IgD-negative memory B cell (primary cell): ENCODE measurements around the gene COG8. TPM values are rescaled to one million over a fixed set of nuclear protein-coding genes. Genes with fewer than 3 reads are reported as not detected.

Experiments
- H3K27ac Mint-ChIP-seq, 3 donors: one replicate each; pipeline ENCODE4 v1.8.0; 2020 to 2022; ENCODE audit warnings: mild to moderate bottlenecking in 3 of 3, mixed read lengths in 3 of 3, moderate library complexity in 1 of 3
- H3K27me3 Mint-ChIP-seq: one replicate; pipeline ENCODE4 v1.8.0; 2021; ENCODE audit warnings: mixed read lengths
- H3K36me3 Mint-ChIP-seq: one replicate; pipeline ENCODE4 v1.8.0; 2020; ENCODE audit warnings: mild to moderate bottlenecking, mixed read lengths
- H3K4me1 Mint-ChIP-seq, 3 donors: one replicate each; pipeline ENCODE4 v1.8.0; 2020 to 2022; ENCODE audit warnings: mixed read lengths in 3 of 3, mild to moderate bottlenecking in 1 of 3
- H3K4me3 Mint-ChIP-seq, 4 donors: one replicate each; pipeline ENCODE4 v1.8.0; 2020 to 2022; ENCODE audit warnings: mild to moderate bottlenecking in 4 of 4, mixed read lengths in 4 of 4, moderate library complexity in 3 of 4
- H3K9me3 Mint-ChIP-seq, 3 donors: one replicate each; pipeline ENCODE4 v1.8.0; 2020 to 2021; ENCODE audit warnings: mixed read lengths in 3 of 3, mild to moderate bottlenecking in 1 of 3
- polyA plus RNA-seq: library from polyadenylated mRNA; unstranded; fragments of 300-500 nt; fragmentation: Illumina TruSeq; gene quantifications from one replicate; pipeline ENCODE4 v1.2.3, GENCODE V29; 2021

The COG8 gene
- polyA plus RNA-seq, 1 donor from 2014 or later = 42.9 TPM

DNA sequence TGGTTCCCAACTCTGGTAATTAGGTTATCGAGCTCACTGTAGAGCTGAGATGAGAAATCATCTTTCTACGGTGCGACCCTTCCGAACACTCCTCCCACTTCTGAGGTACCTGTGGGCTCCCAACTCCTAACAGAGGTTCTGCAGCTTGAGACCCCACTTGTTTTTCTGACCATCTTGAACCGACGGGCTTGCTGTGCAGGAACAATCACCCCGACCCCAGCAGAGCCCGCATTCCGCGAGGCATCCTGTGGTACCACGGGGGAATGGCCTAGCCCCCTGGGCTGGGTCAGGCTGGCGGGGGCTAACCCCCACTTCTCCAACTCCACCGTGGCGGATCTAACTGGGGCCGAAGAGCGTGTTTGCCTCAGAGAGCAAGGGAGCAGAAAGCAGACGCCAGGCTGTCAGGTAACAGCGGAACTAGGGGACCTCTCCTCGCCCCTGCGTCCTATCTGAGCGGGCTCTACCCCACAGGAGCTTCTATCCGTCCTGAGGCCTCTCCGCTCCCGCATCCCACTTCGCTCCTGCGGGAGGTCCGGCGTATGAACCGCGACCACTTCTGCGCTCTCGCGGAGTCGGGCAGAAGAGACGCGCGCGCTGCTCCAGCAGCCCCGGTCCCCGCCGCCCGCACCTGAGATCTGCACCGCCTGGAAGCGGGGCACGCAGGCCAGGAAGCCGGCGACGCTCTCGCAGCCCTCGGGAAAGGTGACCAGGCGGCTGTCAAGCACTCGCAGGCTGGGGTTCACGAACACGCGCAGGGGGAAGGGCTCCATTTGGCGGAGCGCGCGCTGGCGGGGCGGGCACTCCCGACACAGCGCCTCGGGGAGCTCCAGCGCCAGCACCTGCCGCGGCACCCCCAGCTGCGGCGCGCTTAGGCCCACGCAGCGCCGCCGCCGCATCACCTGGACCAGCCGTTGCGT is 9.7 kb downstream of the COG8 start:
- Mint-ChIP-seq H3K36me3 (no peaks in the 10 kb centered on the region), H3K4me1 (peaks cover 14 to 36% (median 26%) of the 10 kb centered on the region in 3 donors), H3K4me3 (peak overlapping the region; percentile 72 to 91 (median 80)), H3K9me3 (no peaks in the 10 kb centered on the region), H3K27me3 (no peaks in the 10 kb centered on the region), H3K27ac (peak overlapping the region in 2 of 3 donors; percentile 63 to 64)

DNA sequence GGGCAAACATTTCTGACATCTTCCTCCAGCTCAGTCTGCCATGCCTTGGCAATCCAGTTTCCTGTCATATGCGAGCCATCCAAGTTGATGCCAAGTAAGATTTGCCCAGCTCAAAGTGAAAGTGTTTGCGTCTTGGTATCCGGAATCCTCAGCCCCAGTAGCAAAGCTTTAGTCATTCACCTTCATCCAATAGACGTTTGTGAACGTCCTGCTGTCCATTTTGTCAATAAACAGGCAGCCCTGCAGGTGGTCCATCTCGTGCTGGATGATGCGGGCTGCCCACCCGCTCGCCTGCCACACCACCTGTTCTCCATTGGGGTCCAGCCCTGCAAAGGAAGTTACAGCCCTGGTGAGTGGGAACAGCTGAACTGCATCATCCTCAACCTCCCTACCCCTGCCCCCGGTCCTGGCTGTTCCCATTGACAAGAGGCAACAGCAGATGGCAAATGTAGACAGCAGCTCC is 10.5 kb downstream of the COG8 start:
- H3K9me3 Mint-ChIP-seq = no peaks in the 10 kb centered on the region
- peaks cover 12 to 34% (median 26%) of the 10 kb centered on the region in 3 donors for H3K4me1 Mint-ChIP-seq
- peak overlapping the region; percentile 72 to 91 (median 80) for H3K4me3 Mint-ChIP-seq
- no peaks in the 10 kb centered on the region for H3K27me3 Mint-ChIP-seq
- no peaks in the 10 kb centered on the region for H3K36me3 Mint-ChIP-seq
- peak overlapping the region in 2 of 3 donors; percentile 63 to 64 for H3K27ac Mint-ChIP-seq

DNA sequence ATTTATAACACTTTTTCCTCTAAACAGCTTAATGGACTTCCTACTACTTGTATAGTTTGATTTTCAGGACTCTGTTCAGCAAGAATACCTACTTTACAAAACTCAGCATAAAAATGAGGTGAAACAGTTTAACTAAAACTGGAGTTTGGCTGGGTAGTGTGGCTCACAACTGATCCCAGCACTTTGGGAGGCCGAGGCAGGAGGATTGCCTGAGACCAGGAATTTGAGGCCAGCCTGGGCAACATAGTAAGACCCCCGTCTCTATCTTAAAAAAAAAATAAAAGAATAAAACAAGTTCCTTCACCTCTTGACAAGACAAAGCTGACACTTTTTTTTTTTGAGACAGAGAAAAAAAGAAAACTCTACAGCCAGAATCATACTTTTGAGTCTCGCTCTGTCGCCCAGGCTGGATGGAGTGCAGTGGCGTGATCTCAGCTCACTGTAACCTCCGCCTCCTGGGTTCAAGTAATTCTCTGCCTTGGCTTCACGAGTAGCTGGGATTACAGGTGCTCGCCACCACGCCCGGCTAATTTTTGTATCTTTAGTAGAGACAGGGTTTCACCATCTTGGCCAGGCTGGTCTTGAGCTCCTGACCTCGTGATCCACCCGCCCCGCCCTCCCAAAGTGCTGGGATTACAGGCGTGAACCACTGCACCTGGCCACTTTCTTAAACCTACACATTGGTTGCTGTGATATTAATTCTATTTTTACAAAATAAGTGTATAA is 11.6 kb downstream of the COG8 start:
- H3K4me3 Mint-ChIP-seq = peak overlapping the region; percentile 16 to 78 (median 64)
- H3K4me1 Mint-ChIP-seq = peaks cover 12 to 30% (median 25%) of the 10 kb centered on the region in 3 donors
- no peaks in the 10 kb centered on the region for H3K27me3 Mint-ChIP-seq
- H3K9me3 Mint-ChIP-seq = no peaks in the 10 kb centered on the region
- peak overlapping the region in 2 of 3 donors; percentile 16 to 64 for H3K27ac Mint-ChIP-seq
- no peaks in the 10 kb centered on the region for H3K36me3 Mint-ChIP-seq

DNA sequence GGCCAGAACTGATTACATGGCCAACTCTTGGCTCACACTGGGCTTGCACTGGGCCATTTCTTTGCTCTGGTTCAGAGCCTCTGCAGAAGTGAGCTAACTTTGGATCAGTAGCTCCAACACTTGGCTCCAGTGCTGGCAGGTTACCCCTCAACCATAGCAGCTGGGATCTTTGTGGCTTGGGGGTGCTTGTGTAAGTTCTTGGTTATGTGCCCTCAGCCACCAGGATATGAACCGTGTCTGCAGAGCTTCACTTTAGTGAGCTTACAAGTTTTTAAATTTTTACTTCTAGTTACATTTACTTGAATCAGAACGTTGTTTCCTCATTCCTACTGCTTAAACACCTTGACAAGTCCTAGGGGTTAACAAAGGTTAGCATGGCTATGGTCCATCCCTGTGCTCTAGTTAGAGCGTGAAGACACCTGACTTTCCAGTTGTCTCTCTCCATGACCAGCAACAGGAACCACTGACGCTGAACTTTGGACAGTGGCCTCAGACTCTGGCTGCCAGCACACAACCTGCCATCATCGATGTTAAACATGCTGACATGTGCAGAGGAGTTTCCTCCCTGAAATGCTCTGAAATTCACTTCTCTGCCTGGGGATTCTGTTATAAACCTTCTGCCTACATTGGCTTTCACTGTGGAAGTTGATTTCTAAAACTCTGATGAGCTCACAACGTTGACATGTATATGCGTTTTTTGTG is 13.0 kb downstream of the COG8 start:
- H3K36me3 Mint-ChIP-seq = no peaks in the 10 kb centered on the region
- peaks cover 15 to 26% (median 20%) of the 10 kb centered on the region in 3 donors for H3K4me1 Mint-ChIP-seq

DNA sequence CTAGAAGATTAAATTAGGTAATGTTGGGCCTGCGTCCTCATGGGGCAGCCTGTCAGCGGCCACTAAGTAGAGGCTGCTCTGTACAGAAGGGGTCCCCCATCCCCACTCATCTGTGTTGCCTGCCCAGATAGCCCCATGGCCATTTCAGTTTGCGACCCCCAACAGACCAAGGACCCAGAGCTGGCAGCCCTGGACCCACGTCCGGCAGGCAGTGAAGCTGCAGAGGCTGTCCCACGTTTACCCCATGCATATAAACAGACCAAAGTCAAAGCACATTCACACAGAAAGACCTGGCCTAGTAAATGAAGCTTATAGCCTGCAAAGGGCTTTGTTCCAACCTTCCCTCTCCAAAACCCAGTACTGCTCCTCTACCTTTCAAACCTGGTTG is 13.6 kb downstream of the COG8 start:
- no peaks in the 10 kb centered on the region for H3K36me3 Mint-ChIP-seq
- H3K4me3 Mint-ChIP-seq = peak overlapping the region in 2 of 4 donors; percentile 45 to 54
- H3K27me3 Mint-ChIP-seq = no peaks in the 10 kb centered on the region
- H3K27ac Mint-ChIP-seq = peak overlapping the region; percentile 36 to 73 (median 67)
- no peaks in the 10 kb centered on the region for H3K9me3 Mint-ChIP-seq
- H3K4me1 Mint-ChIP-seq = peaks cover 15 to 26% (median 20%) of the 10 kb centered on the region in 3 donors

More for the DNA sequence above, 13.0 kb downstream of the COG8 start:
- peak overlapping the region in 2 of 3 donors; percentile 36 to 73 for H3K27ac Mint-ChIP-seq
- no peaks in the 10 kb centered on the region for H3K27me3 Mint-ChIP-seq
- H3K4me3 Mint-ChIP-seq = peak overlapping the region in 2 of 4 donors; percentile 54 to 55
- H3K9me3 Mint-ChIP-seq = no peaks in the 10 kb centered on the region

DNA sequence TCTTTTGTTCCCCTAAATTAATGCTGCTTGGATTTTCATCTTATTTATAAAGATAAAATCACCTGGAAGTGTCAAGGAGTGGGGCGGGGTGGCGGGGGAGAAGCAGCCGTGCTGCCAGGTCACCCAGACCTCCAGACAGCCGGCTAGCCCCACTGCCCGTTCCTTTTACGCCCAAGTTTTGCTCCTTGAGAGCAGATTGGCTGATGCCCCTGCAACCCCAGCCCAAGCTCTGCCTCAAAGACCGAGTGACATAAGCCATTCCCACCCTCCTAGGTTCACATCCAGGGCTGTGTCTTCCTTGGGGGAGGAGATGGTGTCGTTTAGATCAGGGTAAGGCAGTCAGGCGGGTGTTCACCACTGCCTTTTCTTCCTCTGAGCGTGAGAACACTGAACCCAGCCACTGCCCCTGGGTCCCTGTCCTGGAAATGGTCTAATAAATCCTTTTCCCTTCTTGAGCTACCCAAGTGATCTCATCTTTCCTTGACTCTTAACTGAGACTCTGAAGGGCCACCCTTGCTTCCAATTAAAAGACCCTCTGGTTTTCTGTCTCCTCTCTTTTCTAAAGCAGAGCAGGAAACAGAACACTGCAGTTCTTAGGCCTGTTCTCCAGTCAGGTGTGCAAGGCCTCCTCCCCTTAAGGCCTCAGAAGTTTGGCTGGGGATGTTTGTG is 14.6 kb downstream of the COG8 start:
- peaks cover 15 to 26% (median 20%) of the 10 kb centered on the region in 3 donors for H3K4me1 Mint-ChIP-seq
- no peak overlapping the region for H3K4me3 Mint-ChIP-seq
- no peaks in the 10 kb centered on the region for H3K27me3 Mint-ChIP-seq
- peak overlapping the region in 1 of 3 donors; percentile 14 for H3K27ac Mint-ChIP-seq
- no peaks in the 10 kb centered on the region for H3K36me3 Mint-ChIP-seq
- H3K9me3 Mint-ChIP-seq = no peaks in the 10 kb centered on the region

DNA sequence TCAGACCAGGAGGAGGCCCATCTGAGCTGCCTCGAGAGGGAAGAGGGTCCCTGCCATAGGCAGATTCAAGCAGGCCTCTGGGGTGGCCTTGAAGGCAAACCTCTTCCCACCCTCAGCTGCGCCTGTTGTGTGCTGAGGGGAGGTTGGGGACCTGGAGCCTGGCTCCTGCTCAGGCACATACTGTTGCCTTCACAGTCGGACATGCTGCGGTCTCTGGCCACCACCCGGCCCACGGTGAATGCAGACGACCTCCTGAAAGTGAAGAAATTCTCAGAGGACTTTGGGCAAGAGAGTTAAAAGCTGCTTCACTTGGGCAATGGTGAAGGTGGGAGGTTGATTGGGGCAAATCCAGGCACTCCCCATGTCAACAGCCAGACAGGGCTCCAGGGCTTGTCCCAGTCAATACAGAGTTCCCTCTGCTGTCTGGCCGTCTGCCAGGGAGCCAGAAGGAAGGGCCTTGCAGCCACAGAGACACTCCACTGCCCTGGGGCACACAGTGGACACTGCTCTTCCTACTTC is 15.3 kb downstream of the COG8 start:
- no peaks in the 10 kb centered on the region for H3K27me3 Mint-ChIP-seq
- H3K36me3 Mint-ChIP-seq = peaks cover 3% of the 10 kb centered on the region
- H3K9me3 Mint-ChIP-seq = no peaks in the 10 kb centered on the region
- no peak overlapping the region for H3K27ac Mint-ChIP-seq
- H3K4me1 Mint-ChIP-seq = peaks cover 15 to 25% (median 15%) of the 10 kb centered on the region in 3 donors
- H3K4me3 Mint-ChIP-seq = no peak overlapping the region

DNA sequence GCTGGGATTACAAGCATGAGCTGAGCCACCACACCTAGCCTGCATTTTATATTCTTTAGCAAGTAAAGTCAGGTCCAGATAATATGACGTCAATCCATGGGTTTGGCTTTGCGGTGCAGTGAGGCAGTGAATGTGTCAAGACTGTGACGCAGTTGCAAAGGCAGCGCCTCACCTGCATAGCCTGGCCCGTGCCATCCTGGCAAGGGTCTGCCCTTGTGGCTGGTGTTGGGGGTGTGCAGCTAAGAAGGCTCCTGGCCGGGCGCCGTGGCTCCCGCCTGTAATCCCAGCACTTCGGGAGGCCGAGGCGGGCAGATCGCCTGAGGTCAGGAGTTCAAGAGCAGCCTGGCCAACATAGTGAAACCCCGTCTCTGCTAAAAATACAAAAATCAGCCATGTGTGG is 15.9 kb downstream of the COG8 start:
- no peaks in the 10 kb centered on the region for H3K9me3 Mint-ChIP-seq
- H3K4me3 Mint-ChIP-seq = no peak overlapping the region
- H3K27ac Mint-ChIP-seq = no peak overlapping the region
- no peaks in the 10 kb centered on the region for H3K27me3 Mint-ChIP-seq
- H3K36me3 Mint-ChIP-seq = peaks cover 3% of the 10 kb centered on the region
- peaks cover 9 to 18% (median 13%) of the 10 kb centered on the region in 3 donors for H3K4me1 Mint-ChIP-seq

DNA sequence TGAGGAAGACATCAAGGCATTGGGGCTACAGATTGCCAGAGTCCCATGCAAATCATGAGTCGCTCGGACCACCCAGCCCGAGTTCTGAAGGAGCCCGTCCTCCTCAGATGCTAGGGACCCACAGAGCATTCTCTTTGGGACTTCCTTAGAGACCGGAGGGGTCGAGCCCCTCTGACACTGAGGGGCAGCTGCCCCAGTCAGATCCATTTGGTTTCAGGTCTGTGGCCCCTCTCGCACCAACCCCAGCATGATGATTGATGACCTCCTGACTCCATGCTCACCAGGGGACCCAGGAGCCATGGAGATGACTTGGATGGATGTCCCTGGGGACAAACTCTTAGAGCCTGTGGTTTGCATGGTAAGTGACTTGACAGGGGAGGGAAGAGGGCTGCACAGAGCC is 17.0 kb downstream of the COG8 start:
- H3K27me3 Mint-ChIP-seq = no peaks in the 10 kb centered on the region
- no peaks in the 10 kb centered on the region for H3K9me3 Mint-ChIP-seq
- H3K27ac Mint-ChIP-seq = no peak overlapping the region
- H3K36me3 Mint-ChIP-seq = peaks cover 3% of the 10 kb centered on the region
- H3K4me3 Mint-ChIP-seq = peak overlapping the region in 1 of 4 donors; percentile 43
- H3K4me1 Mint-ChIP-seq = peaks cover 5 to 13% (median 13%) of the 10 kb centered on the region in 3 donors

DNA sequence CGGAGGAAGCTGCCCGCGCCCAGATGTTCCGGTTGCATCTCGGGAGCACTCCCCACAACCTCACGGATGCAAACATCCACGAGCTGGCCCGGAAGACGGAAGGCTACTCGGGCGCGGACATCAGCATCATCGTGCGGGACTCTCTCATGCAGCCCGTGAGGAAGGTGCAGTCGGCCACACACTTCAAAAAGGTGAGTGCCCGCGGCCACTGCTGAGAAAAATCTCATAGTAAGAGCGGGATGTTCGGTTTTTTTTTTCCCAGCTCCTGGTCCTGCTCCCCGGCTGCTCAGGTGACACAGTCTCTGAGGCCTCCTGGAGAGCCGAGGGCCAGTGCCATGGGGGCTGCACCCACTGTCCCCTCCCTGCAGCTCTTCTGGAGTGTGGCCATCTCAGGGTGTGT is 18.3 kb downstream of the COG8 start:
- Mint-ChIP-seq H3K27ac (no peak overlapping the region), H3K36me3 (peaks cover 3% of the 10 kb centered on the region), H3K4me3 (no peak overlapping the region), H3K4me1 (peaks cover 0 to 8% (median 5%) of the 10 kb centered on the region in 3 donors), H3K9me3 (no peaks in the 10 kb centered on the region), H3K27me3 (no peaks in the 10 kb centered on the region)

DNA sequence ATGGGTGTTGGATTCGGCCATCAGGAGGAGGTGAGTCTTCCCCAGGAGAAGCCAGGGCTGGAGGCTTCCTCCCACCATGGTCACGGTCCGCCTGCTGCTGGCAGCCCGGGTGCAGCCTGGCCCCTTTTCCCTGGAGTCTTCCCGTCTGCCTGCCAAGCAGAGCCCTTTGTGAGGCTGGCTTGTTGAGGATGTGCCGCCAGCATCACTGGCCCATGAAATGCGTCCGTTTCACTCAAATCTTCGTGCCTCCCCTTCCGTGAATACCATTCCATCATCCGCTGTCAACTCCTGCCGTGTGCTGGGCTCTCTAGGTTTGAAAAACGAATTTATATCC is 18.7 kb downstream of the COG8 start:
- Mint-ChIP-seq H3K27me3 (no peaks in the 10 kb centered on the region), H3K4me1 (peaks cover 0 to 10% (median 1%) of the 10 kb centered on the region in 3 donors), H3K36me3 (peaks cover 3% of the 10 kb centered on the region), H3K9me3 (no peaks in the 10 kb centered on the region), H3K4me3 (no peak overlapping the region), H3K27ac (no peak overlapping the region)

DNA sequence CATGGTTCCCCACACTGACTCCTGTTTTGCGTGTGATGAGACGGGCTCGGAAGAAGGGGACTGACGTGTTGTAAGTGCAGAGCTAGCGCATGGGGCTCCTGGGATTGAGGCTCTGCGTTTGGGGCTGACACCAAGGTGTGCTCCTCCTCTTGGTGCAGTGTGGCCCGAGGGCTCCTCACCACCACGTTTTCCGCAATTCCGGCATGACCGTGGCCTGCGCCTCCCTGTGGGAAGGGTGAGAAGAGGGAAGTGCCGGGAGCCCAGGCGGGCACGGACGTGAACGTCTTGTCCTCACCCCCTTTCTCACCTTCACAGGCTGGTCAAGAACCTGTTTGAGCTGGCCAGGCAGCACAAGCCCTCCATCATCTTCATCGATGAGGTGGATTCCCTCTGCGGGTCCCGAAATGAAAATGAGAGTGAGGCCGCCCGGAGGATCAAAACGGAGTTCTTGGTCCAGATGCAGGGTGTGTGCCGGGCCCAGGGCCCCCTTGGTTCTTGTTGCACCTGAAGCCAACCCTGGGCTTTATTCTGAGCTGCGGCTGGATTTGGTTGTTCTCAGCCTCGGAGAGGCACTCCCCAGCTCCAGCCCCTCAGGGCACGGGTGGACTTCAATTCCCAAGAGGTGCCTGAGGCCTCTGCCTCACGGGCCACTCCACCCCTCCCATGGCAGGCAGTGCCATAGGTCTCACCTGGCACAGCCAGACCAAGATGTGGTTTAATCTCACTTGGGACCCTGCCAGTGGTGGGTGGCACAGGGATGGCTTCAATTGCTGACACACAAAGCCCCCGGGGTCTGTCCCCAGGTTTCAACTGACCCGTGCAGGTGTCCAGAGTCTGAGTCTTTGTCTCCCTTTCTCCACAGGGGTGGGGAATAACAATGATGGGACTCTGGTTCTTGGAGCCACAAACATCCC is 19.3 kb downstream of the COG8 start:
- H3K9me3 Mint-ChIP-seq = no peaks in the 10 kb centered on the region

DNA sequence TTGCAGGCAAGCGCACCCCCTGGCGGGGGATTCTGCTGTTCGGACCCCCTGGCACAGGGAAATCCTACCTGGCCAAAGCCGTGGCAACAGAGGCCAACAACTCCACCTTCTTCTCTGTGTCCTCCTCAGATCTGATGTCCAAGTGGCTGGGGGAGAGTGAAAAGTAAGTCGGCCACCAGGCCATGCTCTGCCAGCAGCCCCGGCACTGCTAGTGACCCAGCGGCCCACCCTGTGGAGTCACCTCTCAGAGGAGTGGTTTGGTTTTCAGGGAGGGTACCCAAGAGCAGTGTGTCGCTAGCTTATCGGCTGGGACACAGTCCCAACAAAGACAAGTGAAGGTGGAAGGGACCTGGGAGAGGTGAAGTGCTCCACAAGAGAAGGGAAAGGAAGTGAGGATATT is 20.0 kb downstream of the COG8 start:
- Mint-ChIP-seq H3K4me1 (peaks cover 0 to 10% (median 0%) of the 10 kb centered on the region in 3 donors), H3K27ac (peak overlapping the region in 1 of 3 donors; percentile 43), H3K36me3 (peaks cover 3% of the 10 kb centered on the region), H3K9me3 (no peaks in the 10 kb centered on the region), H3K27me3 (no peaks in the 10 kb centered on the region), H3K4me3 (no peak overlapping the region)

More for the DNA sequence above, 19.3 kb downstream of the COG8 start:
- H3K4me1 Mint-ChIP-seq = peaks cover 0 to 10% (median 0%) of the 10 kb centered on the region in 3 donors
- no peaks in the 10 kb centered on the region for H3K27me3 Mint-ChIP-seq
- no peak overlapping the region for H3K4me3 Mint-ChIP-seq
- H3K36me3 Mint-ChIP-seq = peaks cover 3% of the 10 kb centered on the region
- H3K27ac Mint-ChIP-seq = no peak overlapping the region
